CD14-positive monocyte (primary cell): ENCODE data around the gene ZNF362. TPM values are rescaled to one million over a fixed set of nuclear protein-coding genes. Genes with fewer than 3 reads are reported as not detected.

Source experiments
- DNase-seq, 3 donors: peaks; one replicate each; pipeline ENCODE4 v3.0.0-alpha.2; 2011 to 2022
- H2AFZ ChIP-seq: 2 replicates; pipeline ENCODE4 v1.6.0; 2012; ENCODE audit warnings: mild to moderate bottlenecking, low read depth, low read length, inconsistent platforms; ENCODE audit not compliant: insufficient read depth, poor library complexity, severe bottlenecking
- H3K27ac ChIP-seq, 2 donors: 1 replicate in 1 of 2; 2 replicates in 1 of 2; pipeline ENCODE4 v1.5.1; 2012 to 2013; ENCODE audit warnings: low read length in 2 of 2, control low read depth in 1 of 2, inconsistent platforms in 1 of 2, low read depth in 1 of 2, mild to moderate bottlenecking in 1 of 2
- H3K27me3 ChIP-seq, 2 donors: one replicate each; pipeline versions ENCODE4 v1.6.0 to v1.6.1; 2011 to 2013; ENCODE audit warnings: low read length in 2 of 2; ENCODE audit not compliant: control insufficient read depth in 2 of 2, insufficient read depth in 2 of 2
- H3K36me3 ChIP-seq, 2 donors: replicated peaks in 1 of 2; 1 replicate in 1 of 2; 2 replicates in 1 of 2; pipeline versions ENCODE4 v1.5.1 to v1.6.1; 2012 to 2013; ENCODE audit warnings: low read length in 2 of 2, control low read depth in 1 of 2, inconsistent platforms in 1 of 2, mild to moderate bottlenecking in 1 of 2; ENCODE audit not compliant: insufficient read depth in 2 of 2, control insufficient read depth in 1 of 2
- H3K4me1 ChIP-seq, 2 donors: 1 replicate in 1 of 2; 2 replicates in 1 of 2; pipeline versions ENCODE4 v1.5.1 to v1.6.1; 2012 to 2013; ENCODE audit warnings: low read length in 2 of 2, control low read depth in 1 of 2, inconsistent platforms in 1 of 2, mild to moderate bottlenecking in 1 of 2, moderate library complexity in 1 of 2; ENCODE audit not compliant: insufficient read depth in 2 of 2, control insufficient read depth in 1 of 2
- H3K4me2 ChIP-seq: replicated peaks from 2 replicates; pipeline ENCODE3; 2012; ENCODE audit warnings: low read length, moderate library complexity, mild to moderate bottlenecking; ENCODE audit not compliant: poor library complexity, severe bottlenecking; ENCODE audit errors: extremely low read depth
- H3K4me3 ChIP-seq, 3 experiments: fragments of 200-600 bp in 1 of 3; sonication (generic) in 1 of 3; replicated peaks in 1 of 3; 1 replicate in 2 of 3; 2 replicates in 1 of 3; pipeline ENCODE4 v1.5.1; 2011 to 2013; ENCODE audit warnings: low read length in 3 of 3, mild to moderate bottlenecking in 3 of 3, control low read depth in 2 of 3, low read depth in 2 of 3, inconsistent platforms in 1 of 3, moderate library complexity in 1 of 3
- H3K79me2 ChIP-seq: 2 replicates; pipeline ENCODE4 v1.6.0; 2012; ENCODE audit warnings: mild to moderate bottlenecking, control low read depth, inconsistent platforms, low read length, moderate library complexity; ENCODE audit not compliant: insufficient read depth
- H3K9ac ChIP-seq: 2 replicates; pipeline ENCODE4 v1.6.0; 2017; ENCODE audit warnings: low read length, mild to moderate bottlenecking; ENCODE audit not compliant: insufficient read depth, poor library complexity, severe bottlenecking
- H3K9me3 ChIP-seq, 2 donors: replicated peaks in 1 of 2; 1 replicate in 1 of 2; 2 replicates in 1 of 2; pipeline versions ENCODE4 v1.5.1 to v1.6.1; 2012 to 2013; ENCODE audit warnings: low read length in 2 of 2, control low read depth in 1 of 2; ENCODE audit not compliant: control insufficient read depth in 1 of 2, insufficient read depth in 1 of 2
- H4K20me1 ChIP-seq: 2 replicates; pipeline ENCODE4 v1.6.0; 2012; ENCODE audit warnings: mild to moderate bottlenecking, low read length, control low read depth, moderate library complexity; ENCODE audit not compliant: insufficient read depth
- H3K27ac Mint-ChIP-seq, 7 donors: one replicate each; pipeline ENCODE4 v1.8.0; 2020; ENCODE audit warnings: mild to moderate bottlenecking in 7 of 7, mixed read lengths in 7 of 7, moderate library complexity in 6 of 7, inconsistent platforms in 2 of 7
- H3K27me3 Mint-ChIP-seq, 3 donors: one replicate each; pipeline ENCODE4 v1.8.0; 2021 to 2022; ENCODE audit warnings: low read depth in 3 of 3, mild to moderate bottlenecking in 3 of 3, mixed read lengths in 3 of 3, moderate library complexity in 3 of 3, inconsistent platforms in 1 of 3
- H3K36me3 Mint-ChIP-seq, 2 donors: one replicate each; pipeline ENCODE4 v1.8.0; 2020; ENCODE audit warnings: mixed read lengths in 2 of 2, inconsistent platforms in 1 of 2, mild to moderate bottlenecking in 1 of 2
- H3K4me1 Mint-ChIP-seq: one replicate; pipeline ENCODE4 v1.8.0; 2020; ENCODE audit warnings: mild to moderate bottlenecking, mixed read lengths
- H3K4me3 Mint-ChIP-seq, 2 donors: one replicate each; pipeline ENCODE4 v1.8.0; 2020; ENCODE audit warnings: mild to moderate bottlenecking in 2 of 2, mixed read lengths in 2 of 2, moderate library complexity in 1 of 2
- H3K9me3 Mint-ChIP-seq, 7 donors: one replicate each; pipeline ENCODE4 v1.8.0; 2020 to 2022; ENCODE audit warnings: mixed read lengths in 7 of 7, mild to moderate bottlenecking in 6 of 7, moderate library complexity in 6 of 7, inconsistent platforms in 2 of 7
- WGBS: methylation state at CpG from one replicate; pipeline ENCODE4 v1.1.5; 2013; ENCODE audit warnings: missing lambda C conversion rate; ENCODE audit not compliant: insufficient coverage; 5-methylcytosine and 5-hydroxymethylcytosine counted together
- intact Hi-C, 2 donors: fragments of 100-400 bp; cut with micrococcal nuclease; formaldehyde crosslinking; loops; one replicate each; pipeline versions ENCODE4 v1.15.0 to v1.15.1; 2023
- polyA plus RNA-seq, 3 donors: library from polyadenylated mRNA; depleted of rRNA in 1 of 3; unstranded in 2 of 3; stranded (reverse) in 1 of 3; fragments of 300-500 nt in 2 of 3; fragments of >200 nt in 1 of 3; fragmentation: Illumina TruSeq in 2 of 3; gene quantifications; 1 replicate in 2 of 3; 2 replicates in 1 of 3; pipeline ENCODE4 v1.2.3, GENCODE V29; 2012 to 2021
- TF ChIP-seq, protein P1 (sequence below): fragments of 200-600 bp; IDR thresholded peaks from one replicate; pipeline ENCODE4 v1.8.0; 2022; ENCODE audit warnings: antibody characterized with exemption, mild to moderate bottlenecking

Gene ZNF362
- polyA plus RNA-seq, 3 donors, result 11.4 to 18.9 (median 13.5) TPM

DNA sequence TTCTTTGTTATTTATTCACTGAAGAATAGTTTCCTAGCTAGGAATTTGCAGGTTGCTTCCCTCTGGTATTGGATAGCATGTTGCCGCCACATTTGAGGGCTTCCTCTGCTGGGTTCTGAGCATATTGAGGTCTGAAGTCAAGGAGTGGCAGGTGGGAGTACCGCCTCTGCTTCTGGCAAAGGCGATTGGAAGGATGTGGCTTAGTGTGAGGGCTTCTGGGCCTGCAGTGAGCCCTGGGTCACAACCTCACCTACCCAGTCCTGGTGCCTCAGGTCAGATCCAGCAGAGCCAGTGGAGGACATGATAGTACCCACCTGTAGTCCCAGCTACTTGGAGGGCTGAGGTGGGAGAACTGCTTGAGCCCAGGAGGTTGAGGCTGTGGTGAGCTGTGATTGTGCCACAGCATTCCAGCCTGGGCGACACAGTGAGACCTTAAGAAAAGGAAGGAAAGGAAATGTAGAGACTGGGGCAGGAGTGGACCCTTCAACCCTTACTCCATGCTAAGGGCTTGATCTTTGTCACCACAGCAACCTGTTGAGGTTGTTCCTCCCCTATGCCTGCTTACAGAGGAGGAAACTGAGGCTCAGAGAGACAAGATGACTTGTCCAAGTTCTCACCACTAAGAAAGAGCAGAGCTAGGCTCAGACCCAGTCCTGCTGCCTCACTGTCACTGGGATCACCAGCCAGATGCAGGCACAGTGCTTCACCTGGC, 41.8 kb downstream of the ZNF362 start:
- H3K27me3 Mint-ChIP-seq, result no peaks in the 10 kb centered on the region
- WGBS, result no CpG with 5 or more reads among the region's 4 CpGs
- H3K9me3 Mint-ChIP-seq, result peaks cover 0 to 7% (median 0%) of the 10 kb centered on the region in 7 donors
- peaks cover 11 to 14% of the 10 kb centered on the region in 2 donors for H3K4me1 ChIP-seq
- no peak overlapping the region for H3K4me3 Mint-ChIP-seq
- no peak overlapping the region for H3K4me3 ChIP-seq
- intact Hi-C loops, result loop anchor here (5.0 kb wide), 2 partner anchors 169 to 174 kb away; partner anchors contain the start of gene ZSCAN20 (in 1 of the 2)
- H3K27me3 ChIP-seq, result no peaks in the 10 kb centered on the region
- H3K36me3 Mint-ChIP-seq, result peaks cover 60 to 76% of the 10 kb centered on the region in 2 donors
- peak overlapping the region in 3 of 7 donors; percentile 14 to 63 (median 37) for H3K27ac Mint-ChIP-seq
- peaks cover 40% of the 10 kb centered on the region for H4K20me1 ChIP-seq
- H3K27ac ChIP-seq, result no peak overlapping the region
- TF ChIP-seq, protein P1, sequence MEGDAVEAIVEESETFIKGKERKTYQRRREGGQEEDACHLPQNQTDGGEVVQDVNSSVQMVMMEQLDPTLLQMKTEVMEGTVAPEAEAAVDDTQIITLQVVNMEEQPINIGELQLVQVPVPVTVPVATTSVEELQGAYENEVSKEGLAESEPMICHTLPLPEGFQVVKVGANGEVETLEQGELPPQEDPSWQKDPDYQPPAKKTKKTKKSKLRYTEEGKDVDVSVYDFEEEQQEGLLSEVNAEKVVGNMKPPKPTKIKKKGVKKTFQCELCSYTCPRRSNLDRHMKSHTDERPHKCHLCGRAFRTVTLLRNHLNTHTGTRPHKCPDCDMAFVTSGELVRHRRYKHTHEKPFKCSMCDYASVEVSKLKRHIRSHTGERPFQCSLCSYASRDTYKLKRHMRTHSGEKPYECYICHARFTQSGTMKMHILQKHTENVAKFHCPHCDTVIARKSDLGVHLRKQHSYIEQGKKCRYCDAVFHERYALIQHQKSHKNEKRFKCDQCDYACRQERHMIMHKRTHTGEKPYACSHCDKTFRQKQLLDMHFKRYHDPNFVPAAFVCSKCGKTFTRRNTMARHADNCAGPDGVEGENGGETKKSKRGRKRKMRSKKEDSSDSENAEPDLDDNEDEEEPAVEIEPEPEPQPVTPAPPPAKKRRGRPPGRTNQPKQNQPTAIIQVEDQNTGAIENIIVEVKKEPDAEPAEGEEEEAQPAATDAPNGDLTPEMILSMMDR, result no peak
- H2AFZ ChIP-seq, result no peak overlapping the region
- no peak overlapping the region for H3K9ac ChIP-seq
- H3K36me3 ChIP-seq, result peaks cover 57 to 77% of the 10 kb centered on the region in 2 donors
- no peak overlapping the region for H3K4me2 ChIP-seq
- H3K79me2 ChIP-seq, result no peaks in the 10 kb centered on the region
- H3K4me1 Mint-ChIP-seq, result peaks cover 11% of the 10 kb centered on the region
- DNase-seq, result no peak
- H3K9me3 ChIP-seq, result no peaks in the 10 kb centered on the region

DNA sequence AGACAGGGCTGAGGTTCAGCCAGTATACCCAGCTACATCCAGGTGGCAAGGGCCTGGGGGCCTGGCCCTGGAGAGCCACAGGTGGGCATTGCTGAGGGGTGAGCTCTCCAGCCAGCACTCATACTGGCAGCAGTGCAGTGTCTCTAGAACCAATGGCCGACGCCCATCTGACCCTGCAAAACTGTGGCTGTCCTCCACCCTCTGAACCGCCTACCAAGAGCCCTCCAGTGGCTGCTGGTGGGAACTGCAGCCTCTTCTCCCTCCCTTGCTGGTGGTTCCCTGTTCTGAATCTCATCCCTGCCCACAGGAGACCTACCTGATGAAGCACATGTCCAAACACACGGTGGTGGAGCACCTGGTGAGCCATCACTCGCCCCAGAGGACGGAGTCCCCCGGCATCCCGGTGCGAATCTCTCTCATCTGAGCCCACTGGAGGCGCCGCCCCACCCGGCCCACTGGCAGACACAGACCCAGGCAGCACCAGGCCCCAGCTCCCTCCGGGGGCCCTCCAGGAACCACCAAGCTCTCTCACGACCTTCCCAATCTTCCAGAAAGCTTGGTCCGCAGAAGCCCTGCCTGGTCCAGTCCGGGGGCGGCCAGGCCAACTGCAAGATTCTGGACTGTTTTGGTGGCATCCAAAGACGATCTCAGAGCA, 42.5 kb downstream of the ZNF362 start:
- Histone ChIP-seq H3K4me2 (no peak overlapping the region), H4K20me1 (peaks cover 33% of the 10 kb centered on the region), H3K27ac (no peak overlapping the region), H3K9ac (no peak overlapping the region), H3K27me3 (no peaks in the 10 kb centered on the region), H3K4me1 (peaks cover 11 to 14% of the 10 kb centered on the region in 2 donors), H2AFZ (no peak overlapping the region), H3K79me2 (no peaks in the 10 kb centered on the region), H3K9me3 (no peaks in the 10 kb centered on the region), H3K4me3 (no peak overlapping the region), H3K36me3 (peaks cover 50 to 70% of the 10 kb centered on the region in 2 donors)
- DNase-seq, result peak; percentile 53 to 73 (median 66)
- 80% methylated on average over 18 of the region's 18 CpGs for WGBS
- no peak overlapping the region for H3K27ac Mint-ChIP-seq
- peaks cover 0 to 7% (median 0%) of the 10 kb centered on the region in 7 donors for H3K9me3 Mint-ChIP-seq
- intact Hi-C loops, result loop anchor here (5.0 kb wide), 2 partner anchors 169 to 174 kb away; partner anchors contain the start of gene ZSCAN20 (in 1 of the 2)
- peaks cover 11% of the 10 kb centered on the region for H3K4me1 Mint-ChIP-seq
- TF ChIP-seq, protein P1, result peak; percentile 98
- H3K27me3 Mint-ChIP-seq, result peaks cover 0 to 1% (median 0%) of the 10 kb centered on the region in 3 donors
- peaks cover 54 to 70% of the 10 kb centered on the region in 2 donors for H3K36me3 Mint-ChIP-seq
- no peak overlapping the region for H3K4me3 Mint-ChIP-seq
